Brain microvascular endothelial cell (primary cell): ENCODE measurements around the gene LRRC9.
A peak's percentile ranks its signal among the peaks of the same experiment; 100 is the strongest.

ENCODE experiments used
- DNase-seq: peaks from one replicate; pipeline ENCODE4 v3.0.0-alpha.2; 2020
- H3K27ac ChIP-seq: fragments of 250-450 bp; sonication (Bioruptor Pico); 2 replicates; pipeline ENCODE4 v1.5.1; 2020; ENCODE audit warnings: mild to moderate bottlenecking, moderate library complexity
- H3K27me3 ChIP-seq: fragments of 250-450 bp; sonication (Bioruptor Pico); replicated peaks from 2 replicates; pipeline ENCODE4 v1.5.1; 2020; ENCODE audit warnings: mild to moderate bottlenecking
- H3K36me3 ChIP-seq: fragments of 250-450 bp; sonication (Bioruptor Pico); replicated peaks from 2 replicates; pipeline ENCODE4 v1.5.1; 2020; ENCODE audit warnings: mild to moderate bottlenecking
- H3K4me3 ChIP-seq: 2 replicates; pipeline ENCODE4 v1.5.1; 2011; ENCODE audit warnings: low read depth, mild to moderate bottlenecking, control low read depth, low read length, moderate library complexity
- CTCF ChIP-seq: IDR thresholded peaks from 2 replicates; pipeline ENCODE4 v1.5.1; 2011; ENCODE audit warnings: low read depth, mild to moderate bottlenecking, moderate library complexity, low read length, control low read depth, inconsistent platforms; ENCODE audit errors: missing control alignments
- in situ Hi-C: cut with HindIII; loops from 2 replicates; pipeline ENCODE4 v1.10.0; 2017; ENCODE audit warnings: low sequenced_read_pairs, low pct_ligation_motif_present

Gene LRRC9

GRCh38 chr14:59913187-59913586 lies 6.8 kb upstream of the LRRC9 start:
- in situ Hi-C loops = no loop called here
- no peak for TF ChIP-seq CTCF
- Histone ChIP-seq H3K36me3 (no peaks in the 10 kb centered on the region), H3K27me3 (peaks cover 3% of the 10 kb centered on the region), H3K4me3 (no peak overlapping the region), H3K27ac (no peak overlapping the region)
- DNase-seq = no peak

DNA sequence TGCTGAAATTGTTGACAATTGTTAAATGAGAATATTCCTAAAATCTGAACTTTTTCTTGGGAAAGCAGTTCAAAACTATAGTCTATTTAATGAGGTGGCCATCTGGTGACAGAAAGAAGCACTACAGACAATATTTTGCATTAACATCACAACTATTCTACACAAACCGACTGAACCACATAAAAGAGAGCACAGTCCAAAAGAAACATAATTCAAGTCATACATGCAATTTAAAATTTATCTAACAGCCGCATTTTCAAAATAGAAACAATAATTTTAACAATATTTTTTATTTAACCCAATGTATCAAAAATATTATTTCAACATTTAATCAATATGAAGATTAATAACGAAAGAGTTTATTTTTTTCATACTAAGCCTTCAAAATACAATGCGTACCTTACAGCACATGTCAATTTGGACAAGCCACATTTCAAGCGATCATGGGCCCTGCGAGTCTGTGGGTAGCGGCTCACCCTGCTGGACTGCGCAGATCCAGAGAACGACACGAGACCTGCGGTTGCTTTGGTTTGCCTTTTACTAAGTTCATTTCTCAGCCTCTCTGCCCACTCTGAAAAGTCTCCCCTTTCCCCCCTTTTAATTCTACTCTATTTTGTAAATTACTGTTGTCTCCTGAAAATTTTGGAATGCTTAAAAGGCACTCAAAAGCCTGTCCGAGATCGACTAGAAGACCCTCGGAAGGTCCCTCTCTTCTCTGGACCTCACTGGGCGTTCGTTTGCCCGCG lies 947 bp upstream of the LRRC9 start:
- peak; percentile 36 for DNase-seq
- peaks cover 5% of the 10 kb centered on the region for H3K27me3 ChIP-seq

DNA sequence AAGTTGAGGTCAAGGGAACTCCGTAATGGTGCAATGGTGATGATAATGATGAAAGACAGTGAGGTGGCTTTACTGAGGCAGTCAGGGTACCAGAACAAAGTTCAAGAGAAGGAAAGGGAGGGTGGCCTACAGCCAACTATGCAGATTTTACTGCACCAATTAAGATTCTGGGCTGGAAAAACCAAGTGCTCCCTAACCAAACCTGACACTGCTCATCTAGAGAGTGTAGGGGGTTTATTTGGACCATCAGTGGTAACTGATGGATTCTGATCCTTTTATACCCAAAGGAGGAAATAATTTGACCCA lies 387 bp downstream of the LRRC9 start:
- no peak for TF ChIP-seq CTCF
- Histone ChIP-seq H3K4me3 (no peak overlapping the region), H3K36me3 (no peaks in the 10 kb centered on the region), H3K27me3 (peaks cover 5% of the 10 kb centered on the region), H3K27ac (no peak overlapping the region)
- no peak for DNase-seq
- in situ Hi-C loops = no loop called here

More for the DNA sequence above, 947 bp upstream of the LRRC9 start:
- H3K27ac ChIP-seq = no peak overlapping the region
- H3K36me3 ChIP-seq = no peaks in the 10 kb centered on the region
- peak overlapping the region; percentile 49 for H3K4me3 ChIP-seq
- peak; percentile 37 for TF ChIP-seq CTCF
- in situ Hi-C loops = no loop called here

DNA sequence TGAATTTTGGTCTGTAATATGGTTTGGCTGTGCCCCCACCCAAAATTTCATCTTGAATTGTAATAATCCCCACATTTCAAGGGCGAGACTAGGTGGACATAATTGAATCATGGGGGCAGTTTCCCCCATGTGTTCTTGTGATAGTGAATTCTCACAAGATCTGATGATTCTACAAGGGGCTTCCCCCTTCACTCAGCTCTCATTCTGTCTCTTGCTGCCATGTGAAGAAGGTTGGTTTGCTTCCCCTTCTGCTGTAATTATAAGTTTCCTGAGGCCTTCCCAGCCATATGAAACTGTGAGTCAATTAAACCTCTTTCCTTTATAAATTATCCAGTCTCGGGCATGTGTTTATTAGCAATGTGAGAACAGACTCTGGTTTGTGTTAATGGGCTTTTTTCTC lies 5.9 kb downstream of the LRRC9 start:
- in situ Hi-C loops = no loop called here

GRCh38 chr14:59926534-59926933 lies 6.6 kb downstream of the LRRC9 start:
- DNase-seq = no peak
- H3K4me3 ChIP-seq = no peak overlapping the region
- no peak for TF ChIP-seq CTCF
- in situ Hi-C loops = no loop called here
- H3K36me3 ChIP-seq = no peaks in the 10 kb centered on the region
- no peaks in the 10 kb centered on the region for H3K27me3 ChIP-seq
- H3K27ac ChIP-seq = no peak overlapping the region

More for the DNA sequence above, 5.9 kb downstream of the LRRC9 start:
- DNase-seq = no peak
- no peak for TF ChIP-seq CTCF
- Histone ChIP-seq H3K27me3 (no peaks in the 10 kb centered on the region), H3K4me3 (no peak overlapping the region), H3K27ac (no peak overlapping the region), H3K36me3 (no peaks in the 10 kb centered on the region)

DNA sequence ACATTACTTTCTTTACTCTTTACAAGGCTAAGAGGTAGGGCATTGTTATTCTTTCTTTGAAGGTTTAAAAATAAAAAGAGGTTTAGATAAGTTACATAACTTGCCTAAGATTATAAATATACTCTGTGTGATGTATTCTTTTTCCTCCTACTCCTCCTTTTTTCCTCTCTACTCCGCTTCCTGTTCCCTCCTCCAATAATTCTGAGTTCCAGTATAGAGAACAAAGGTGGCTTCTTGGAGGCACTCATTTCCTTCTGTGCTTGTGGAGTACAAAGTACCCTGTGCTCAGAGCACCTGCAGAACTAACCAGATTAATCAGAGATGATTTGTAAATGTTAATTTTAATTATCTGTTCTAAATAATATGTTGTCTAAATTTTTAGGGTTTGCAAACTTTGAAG lies 11.3 kb downstream of the LRRC9 start:
- H3K4me3 ChIP-seq = no peak overlapping the region
- H3K27me3 ChIP-seq = no peaks in the 10 kb centered on the region
- in situ Hi-C loops = no loop called here
- no peak for DNase-seq
- no peak overlapping the region for H3K27ac ChIP-seq
- TF ChIP-seq CTCF = no peak
- H3K36me3 ChIP-seq = no peaks in the 10 kb centered on the region
